ENCODE data around the gene NSD1. TPM values are rescaled to one million over a fixed set of nuclear protein-coding genes. Genes with fewer than 3 reads are reported as not detected.

NSD1 gene
- total RNA-seq, 1 donor from 2014 or later: 178 TPM

- DNase-seq (ENCODE audit: low spot score, unreplicated experiment): no peak
- peaks cover 11% of the 10 kb centered on the region for H3K36me3 Mint-ChIP-seq (ENCODE audit: insufficient read depth)
- peak overlapping the region; percentile 94 for H3K27ac Mint-ChIP-seq
- TF ChIP-seq CTCF (IDR thresholded peaks at IDR 0.05; ENCODE audit: unreplicated experiment): no peak
- peaks cover 42% of the 10 kb centered on the region for H3K4me1 Mint-ChIP-seq (ENCODE audit: low read depth)
- no peaks in the 10 kb centered on the region for H3K27me3 Mint-ChIP-seq
- H3K9me3 Mint-ChIP-seq (ENCODE audit: low read depth): no peaks in the 10 kb centered on the region
- peak overlapping the region; percentile 91 for H3K4me3 Mint-ChIP-seq (ENCODE audit: low read depth)
Observed at GRCh38 chr5:177087398-177088005, 46.1 kb upstream of the NSD1 start.

GRCh38 chr5:177089127-177089526 lies 44.4 kb upstream of the NSD1 start:
- Mint-ChIP-seq H3K27ac (no peak overlapping the region), H3K4me3 (ENCODE audit: low read depth) (peak overlapping the region; percentile 70), H3K27me3 (no peaks in the 10 kb centered on the region), H3K9me3 (ENCODE audit: low read depth) (no peaks in the 10 kb centered on the region), H3K36me3 (ENCODE audit: insufficient read depth) (peaks cover 13% of the 10 kb centered on the region), H3K4me1 (ENCODE audit: low read depth) (peaks cover 36% of the 10 kb centered on the region)
- no peak for DNase-seq (ENCODE audit: low spot score, unreplicated experiment)
- TF ChIP-seq CTCF (IDR thresholded peaks at IDR 0.05; ENCODE audit: unreplicated experiment): no peak

GRCh38 chr5:177089825-177090641 lies 43.5 kb upstream of the NSD1 start:
- no peaks in the 10 kb centered on the region for H3K27me3 Mint-ChIP-seq
- peak overlapping the region; percentile 69 for H3K27ac Mint-ChIP-seq
- peak overlapping the region; percentile 70 for H3K4me3 Mint-ChIP-seq (ENCODE audit: low read depth)

GRCh38 chr5:177090813-177091212 lies 42.8 kb upstream of the NSD1 start:
- Mint-ChIP-seq H3K27ac (no peak overlapping the region), H3K27me3 (no peaks in the 10 kb centered on the region), H3K9me3 (ENCODE audit: low read depth) (no peaks in the 10 kb centered on the region), H3K36me3 (ENCODE audit: insufficient read depth) (peaks cover 15% of the 10 kb centered on the region), H3K4me3 (ENCODE audit: low read depth) (no peak overlapping the region), H3K4me1 (ENCODE audit: low read depth) (peaks cover 32% of the 10 kb centered on the region)
- no peak for DNase-seq (ENCODE audit: low spot score, unreplicated experiment)
- TF ChIP-seq CTCF (IDR thresholded peaks at IDR 0.05; ENCODE audit: unreplicated experiment): no peak

More at GRCh38 chr5:177089825-177090641, 43.5 kb upstream of the NSD1 start:
- Mint-ChIP-seq H3K36me3 (ENCODE audit: insufficient read depth) (peaks cover 13% of the 10 kb centered on the region), H3K4me1 (ENCODE audit: low read depth) (peaks cover 35% of the 10 kb centered on the region), H3K9me3 (ENCODE audit: low read depth) (no peaks in the 10 kb centered on the region)
- TF ChIP-seq CTCF (IDR thresholded peaks at IDR 0.05; ENCODE audit: unreplicated experiment): no peak
- DNase-seq (ENCODE audit: low spot score, unreplicated experiment): no peak

GRCh38 chr5:177091232-177091631 lies 42.3 kb upstream of the NSD1 start:
- H3K27me3 Mint-ChIP-seq: no peaks in the 10 kb centered on the region
- H3K4me1 Mint-ChIP-seq (ENCODE audit: low read depth): peaks cover 28% of the 10 kb centered on the region
- no peak for TF ChIP-seq CTCF (IDR thresholded peaks at IDR 0.05; ENCODE audit: unreplicated experiment)
- H3K4me3 Mint-ChIP-seq (ENCODE audit: low read depth): no peak overlapping the region
- H3K27ac Mint-ChIP-seq: no peak overlapping the region
- DNase-seq (ENCODE audit: low spot score, unreplicated experiment): no peak
- H3K9me3 Mint-ChIP-seq (ENCODE audit: low read depth): no peaks in the 10 kb centered on the region
- H3K36me3 Mint-ChIP-seq (ENCODE audit: insufficient read depth): peaks cover 16% of the 10 kb centered on the region

All from progenitor cell of endocrine pancreas (in vitro differentiated cells).